ENCODE results near the gene OR52E5.

The OR52E5 gene

GRCh38 chr11:5892908-5893307, at the start of gene OR52E5:
Gene OR52E5 (plus strand): TSS chr11:5893208. CDS start chr11:5900777, 7,569 bp downstream.
- no peak for DNase-seq (ENCODE audit: low read depth in 2 of 2)

DNA sequence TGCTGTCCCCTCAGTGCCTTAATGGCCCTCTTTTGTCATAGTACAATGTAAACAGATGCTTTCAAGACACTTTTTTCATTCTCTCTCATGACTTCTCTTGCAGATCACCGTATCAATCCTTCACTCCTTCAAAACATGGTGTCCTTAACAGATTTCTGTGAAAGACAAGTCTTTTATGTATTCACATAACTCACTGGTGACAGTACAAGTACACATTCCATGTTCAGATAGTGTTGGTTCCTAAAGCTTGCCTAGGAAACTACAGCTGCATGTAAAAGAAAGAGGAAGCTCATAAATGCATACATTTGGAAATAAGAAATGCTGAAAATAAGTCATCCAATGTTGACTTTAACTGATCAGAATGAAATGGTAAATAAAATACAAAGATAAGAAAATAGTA, 46.3 kb upstream of the OR52E5 start:
- DNase-seq (ENCODE audit: low read depth in 2 of 2): no peak

DNA sequence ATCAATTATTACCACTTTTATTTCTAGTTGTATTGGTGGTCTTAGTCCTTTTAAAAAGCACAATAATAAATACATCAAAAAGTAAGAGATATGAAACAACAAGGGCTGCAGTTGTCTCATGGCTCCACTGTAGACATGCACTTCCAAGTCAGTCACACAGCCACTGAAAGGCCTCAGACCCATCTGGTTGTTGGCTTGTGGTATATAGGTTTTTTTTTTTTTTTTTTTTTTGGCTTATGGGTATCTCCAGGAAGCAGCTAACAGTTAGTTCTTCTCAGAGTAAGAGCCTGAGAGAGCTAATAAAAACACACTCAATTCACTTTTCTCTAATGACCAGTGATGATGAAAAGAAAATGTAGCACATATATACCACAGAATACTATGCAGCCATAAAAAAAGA, 45.3 kb upstream of the OR52E5 start:
- no peak for DNase-seq (ENCODE audit: low read depth in 2 of 2)

DNA sequence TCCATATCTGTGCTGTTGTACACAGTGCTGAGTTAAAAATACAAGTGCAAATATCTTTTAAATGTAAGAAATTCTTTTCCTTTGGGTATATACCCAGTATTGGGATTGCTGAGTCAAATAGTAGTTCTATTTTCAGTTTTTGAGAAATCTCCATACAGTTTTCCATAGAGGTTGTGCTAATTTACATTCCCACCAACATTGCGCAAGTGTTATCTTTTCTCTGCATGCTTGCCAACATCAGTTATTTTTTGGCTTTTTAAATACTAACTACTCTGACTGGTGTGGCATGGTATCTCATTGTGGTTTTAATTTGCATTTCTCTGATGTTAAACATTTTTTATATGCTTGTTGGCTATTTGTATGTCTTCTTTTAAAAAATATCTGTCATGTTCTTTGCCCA, 42.0 kb upstream of the OR52E5 start:
- DNase-seq (ENCODE audit: low read depth in 2 of 2): no peak

DNA sequence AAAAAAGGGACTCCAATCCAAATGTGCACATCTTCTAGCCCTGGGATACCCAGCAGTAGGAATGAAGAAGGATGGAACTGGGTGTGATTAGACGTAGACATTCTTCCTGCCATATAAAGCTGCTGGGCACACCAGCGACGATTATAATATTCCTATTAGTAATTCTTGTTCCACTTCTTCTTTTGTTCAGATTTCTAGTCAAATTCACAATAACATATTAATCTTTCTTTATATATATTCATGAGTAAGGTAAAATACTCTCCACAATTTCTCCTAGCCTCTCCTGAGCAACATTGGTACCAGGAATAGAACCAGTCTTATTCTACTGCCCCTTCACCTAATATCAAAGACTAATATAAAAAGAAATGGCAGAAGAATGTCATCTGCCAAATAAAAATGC, 35.4 kb upstream of the OR52E5 start, which contains the start of gene OR52E8:
TSS of gene OR52E8 (minus strand) at position 101 of the 400 bp plus-strand sequence. CDS start at position 101, 0 bp downstream.
- no peak for DNase-seq (ENCODE audit: low read depth in 2 of 2)

DNA sequence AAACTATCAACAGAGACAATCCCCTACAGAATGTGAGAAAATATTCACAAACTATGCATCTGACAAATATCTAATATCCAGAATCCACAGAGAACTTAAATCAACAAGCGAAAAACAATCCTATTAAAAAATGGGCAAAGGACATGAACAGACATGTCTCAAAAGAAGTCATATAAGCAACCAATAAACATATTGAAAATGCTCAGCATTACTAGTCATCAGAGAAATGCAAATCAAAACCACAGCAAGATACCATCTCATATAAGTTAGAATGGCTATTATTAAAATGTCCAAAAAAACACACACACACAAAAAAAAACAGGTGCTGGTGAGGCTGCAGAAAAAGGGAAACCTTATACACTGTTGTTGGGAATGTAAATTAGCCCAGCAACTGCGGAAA, 27.2 kb upstream of the OR52E5 start:
- no peak for DNase-seq (ENCODE audit: low read depth in 2 of 2)

GRCh38 chr11:5878564-5878963, 14.4 kb upstream of the OR52E5 start:
- no peak for DNase-seq (ENCODE audit: low read depth in 2 of 2)

DNA sequence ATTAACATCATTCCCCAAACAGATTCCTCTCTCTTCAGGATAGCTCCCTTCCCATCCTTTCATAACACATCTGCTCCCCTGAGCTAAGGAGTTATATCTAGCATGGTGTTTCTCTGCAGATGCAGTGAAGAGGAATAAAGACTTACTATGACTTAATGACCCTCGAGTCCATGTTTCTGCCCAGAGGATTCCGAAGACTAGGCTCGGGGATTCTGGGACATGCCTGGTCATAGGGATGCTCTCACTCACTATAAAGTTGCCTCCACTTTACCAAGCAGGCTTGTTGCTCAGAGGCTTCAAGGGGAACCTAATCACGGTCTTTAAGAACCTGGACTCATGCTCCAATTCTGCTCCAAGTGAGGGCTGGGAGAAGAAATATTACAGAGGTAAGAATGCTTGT, 12.7 kb upstream of the OR52E5 start, which contains the start of gene OR52E4:
TSS of gene OR52E4 (plus strand) at position 301 of the 400 bp plus-strand sequence. CDS start 3,664 bp downstream, outside the sequence.
- no peak for DNase-seq (ENCODE audit: low read depth in 2 of 2)

DNA sequence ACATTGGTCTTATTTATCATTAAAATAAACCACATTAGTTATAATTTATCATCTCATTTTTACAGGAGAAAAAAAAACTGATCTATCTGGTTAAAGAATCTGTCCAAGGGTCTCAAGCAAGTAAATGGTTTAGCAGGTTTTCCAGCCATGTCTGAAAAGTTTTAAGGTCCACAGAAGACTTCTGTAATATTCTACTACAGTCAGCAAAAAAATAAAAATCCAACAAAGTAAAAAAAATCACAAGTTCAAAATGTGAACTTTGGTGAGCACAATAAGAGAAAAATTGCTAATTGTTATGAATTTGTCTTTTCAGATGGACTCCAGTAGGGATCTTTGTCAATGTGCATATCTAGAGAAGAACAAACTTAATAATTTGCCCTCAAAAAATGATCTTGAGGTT, 11.3 kb upstream of the OR52E5 start:
- no peak for DNase-seq (ENCODE audit: low read depth in 2 of 2)

- DNase-seq (ENCODE audit: low read depth in 2 of 2): no peak
These were observed 5.8 kb upstream of the OR52E5 start for GRCh38 chr11:5887172-5887571.

DNA sequence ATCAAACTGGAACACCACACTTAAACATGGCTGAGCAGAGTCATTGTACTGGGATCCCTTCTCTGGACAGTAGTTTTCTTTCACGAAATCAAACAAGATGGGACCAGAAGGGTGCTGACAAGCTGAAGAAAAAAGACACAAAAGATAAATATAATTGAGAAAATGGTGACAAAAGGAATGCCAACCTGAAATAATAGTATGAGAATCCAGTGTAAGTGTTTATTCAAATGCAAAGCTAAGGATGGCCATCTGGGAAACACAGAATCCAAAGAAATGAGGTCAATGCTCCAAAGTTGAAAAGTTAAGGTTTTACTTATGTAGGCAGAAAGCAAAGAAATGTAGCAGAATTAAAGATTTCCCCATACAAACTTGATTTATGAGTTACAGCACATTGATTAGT, 5.3 kb upstream of the OR52E5 start:
- no peak for DNase-seq (ENCODE audit: low read depth in 2 of 2)

GRCh38 chr11:5891216-5891800, 1.7 kb upstream of the OR52E5 start:
- DNase-seq (ENCODE audit: low read depth in 2 of 2): no peak

DNA sequence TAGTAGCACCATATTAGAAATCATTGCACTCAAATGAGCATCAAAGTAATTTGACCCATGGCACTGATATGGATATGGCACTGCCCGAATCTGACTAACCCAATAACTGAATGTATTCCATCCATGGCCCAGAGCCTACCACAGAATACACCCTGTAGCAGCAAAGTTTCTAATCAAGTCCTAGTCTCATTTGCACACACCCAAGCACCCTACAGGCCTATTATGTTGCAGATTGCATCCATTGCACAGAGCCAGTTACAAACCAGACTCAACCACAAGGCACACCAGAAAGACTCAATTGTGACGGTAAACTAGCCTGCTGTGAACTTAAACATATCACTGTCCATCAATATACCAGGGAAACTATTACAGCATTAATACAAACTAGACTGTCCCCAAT, 6.5 kb downstream of the OR52E5 start:
- no peak for DNase-seq (ENCODE audit: low read depth in 2 of 2)

DNA sequence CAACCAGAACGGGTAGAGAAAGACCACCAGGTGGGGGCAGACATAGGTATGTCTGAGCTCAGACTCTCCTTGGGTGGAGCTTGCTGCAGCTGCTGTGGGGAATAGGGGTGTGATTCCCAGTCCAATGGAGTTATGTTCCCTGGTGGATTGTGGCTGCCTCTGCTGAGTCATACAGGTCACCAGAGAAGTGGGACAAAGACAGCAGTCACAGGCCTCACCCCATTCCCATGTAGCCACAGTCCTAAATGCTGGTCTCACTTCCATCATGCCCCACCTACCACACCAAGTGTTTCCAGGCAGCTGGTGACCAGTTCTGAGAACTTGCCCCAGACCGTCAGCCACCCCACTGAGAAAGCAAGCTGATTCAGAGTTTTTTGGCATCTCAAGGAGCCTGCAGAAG, 17.5 kb downstream of the OR52E5 start:
- no peak for DNase-seq (ENCODE audit: low read depth in 2 of 2)

- no peak for DNase-seq (ENCODE audit: low read depth in 2 of 2)
These were observed 29.9 kb downstream of the OR52E5 start for GRCh38 chr11:5922749-5923426.

DNA sequence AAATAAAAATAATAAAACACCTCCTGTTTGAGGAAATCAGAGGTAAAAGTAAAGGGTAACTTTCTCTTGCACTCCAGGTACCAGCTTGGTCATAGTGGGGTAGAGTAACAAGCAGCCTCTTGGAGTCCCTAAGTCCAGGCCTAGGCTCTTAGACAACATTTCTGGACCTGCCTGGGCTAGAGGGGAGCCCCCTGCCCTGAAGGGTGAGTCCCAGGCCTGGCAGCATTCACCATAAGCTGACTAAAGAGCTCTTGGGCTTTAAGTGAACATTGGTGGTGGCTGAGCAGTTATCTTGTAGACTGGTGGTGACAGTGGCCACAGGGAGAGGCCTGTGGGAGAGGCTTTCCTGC, 30.4 kb downstream of the OR52E5 start:
- no peak for DNase-seq (ENCODE audit: low read depth in 2 of 2)

DNA sequence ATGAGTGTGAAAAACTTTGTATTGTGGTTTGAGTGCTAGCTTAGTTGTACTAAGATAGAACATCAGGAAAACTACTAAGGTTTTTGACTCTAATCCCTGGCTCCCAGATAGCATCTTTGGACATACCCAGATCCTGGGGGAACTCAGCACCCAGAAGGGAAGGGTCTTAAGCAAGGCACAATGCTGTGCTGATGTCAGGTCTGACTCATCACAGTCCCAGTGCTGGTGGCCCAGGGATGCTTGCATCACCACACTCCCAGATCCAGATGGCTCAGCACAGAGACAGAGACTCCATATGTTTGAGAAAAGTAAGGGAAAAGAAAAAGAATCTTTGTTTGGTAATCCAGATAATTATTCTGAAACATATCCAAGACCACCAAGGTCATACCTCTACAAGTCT, 30.8 kb downstream of the OR52E5 start:
- DNase-seq (ENCODE audit: low read depth in 2 of 2): no peak

- no peak for DNase-seq (ENCODE audit: low read depth in 2 of 2)
These were observed 35.3 kb downstream of the OR52E5 start for GRCh38 chr11:5928271-5928670.

DNA sequence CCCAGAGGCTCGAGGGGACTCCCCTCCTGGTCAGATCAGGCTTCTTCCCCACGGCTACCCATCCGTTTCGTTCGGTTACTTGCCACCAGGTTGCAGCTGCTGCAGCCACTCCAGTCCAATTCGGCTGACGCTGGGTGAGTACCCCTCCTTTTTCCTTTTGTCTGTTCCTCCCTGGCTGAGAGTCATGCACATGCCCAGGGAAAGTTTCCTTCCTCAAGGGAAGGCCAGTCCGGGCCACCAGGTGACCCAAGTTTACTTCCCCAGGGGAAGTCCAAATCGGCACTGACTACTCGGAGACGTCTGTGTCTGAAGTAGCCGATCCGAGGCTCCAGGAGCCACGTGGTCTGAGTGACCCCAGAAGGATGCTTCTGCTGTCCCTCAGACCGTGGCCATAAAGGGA, 35.8 kb downstream of the OR52E5 start:
- DNase-seq (ENCODE audit: low read depth in 2 of 2): no peak

DNA sequence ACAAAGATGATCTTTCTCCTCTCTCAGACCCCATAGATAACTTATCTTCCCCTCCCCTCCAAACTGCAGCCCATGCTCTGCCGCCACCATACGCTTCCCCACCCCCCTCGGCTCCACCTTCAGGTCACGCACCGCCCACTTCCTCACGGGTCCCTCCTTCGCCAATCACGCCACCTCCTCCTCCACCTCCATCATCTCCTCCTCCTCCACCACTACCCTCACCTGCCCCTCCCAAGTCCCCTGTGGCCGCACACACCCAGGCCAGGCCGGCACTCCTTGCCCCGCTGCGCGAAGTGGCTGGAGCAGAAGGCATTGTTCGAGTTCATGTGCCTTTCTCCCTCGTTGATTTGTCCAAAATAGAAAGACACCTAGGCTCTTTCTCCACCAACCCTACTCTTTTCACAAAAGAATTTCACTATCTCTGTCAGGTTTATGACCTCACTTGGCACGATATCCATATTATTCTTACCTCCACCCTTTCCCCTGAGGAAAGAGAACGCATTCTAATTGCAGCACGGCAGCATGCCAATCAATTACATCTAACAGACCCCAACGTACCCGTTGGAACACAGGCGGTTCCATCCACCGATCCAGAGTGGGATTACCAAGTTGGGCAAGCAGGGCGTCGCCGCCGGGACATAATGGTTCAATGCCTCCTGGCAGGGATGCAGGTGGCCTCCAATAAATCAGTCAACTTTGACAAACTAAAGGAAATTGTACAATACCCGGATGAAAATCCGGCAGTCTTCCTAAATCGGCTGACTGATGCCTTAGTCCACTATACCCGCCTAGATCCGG, 36.8 kb downstream of the OR52E5 start:
- DNase-seq (ENCODE audit: low read depth in 2 of 2): no peak

DNA sequence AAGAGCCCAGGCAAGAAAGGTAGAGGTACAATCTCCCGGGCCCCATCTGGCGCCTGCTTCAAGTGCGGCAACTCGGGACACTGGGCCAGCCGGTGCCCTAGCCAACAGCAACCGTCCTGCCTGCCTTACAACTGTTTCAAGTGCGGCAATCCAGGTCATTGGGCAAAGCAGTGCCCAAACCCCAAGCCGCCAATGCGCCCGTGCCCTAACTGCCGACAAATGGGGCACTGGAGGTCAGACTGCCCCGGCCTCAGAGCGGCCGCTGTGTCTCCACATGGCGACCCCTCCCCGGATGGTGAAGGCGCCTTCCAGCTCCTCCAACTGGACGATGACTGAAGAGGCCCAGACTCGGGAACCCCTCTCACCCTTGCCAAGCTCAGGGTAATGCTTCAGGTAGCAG, 37.6 kb downstream of the OR52E5 start:
- DNase-seq (ENCODE audit: low read depth in 2 of 2): no peak

GRCh38 chr11:5931061-5931460, 38.1 kb downstream of the OR52E5 start:
- DNase-seq (ENCODE audit: low read depth in 2 of 2): no peak

DNA sequence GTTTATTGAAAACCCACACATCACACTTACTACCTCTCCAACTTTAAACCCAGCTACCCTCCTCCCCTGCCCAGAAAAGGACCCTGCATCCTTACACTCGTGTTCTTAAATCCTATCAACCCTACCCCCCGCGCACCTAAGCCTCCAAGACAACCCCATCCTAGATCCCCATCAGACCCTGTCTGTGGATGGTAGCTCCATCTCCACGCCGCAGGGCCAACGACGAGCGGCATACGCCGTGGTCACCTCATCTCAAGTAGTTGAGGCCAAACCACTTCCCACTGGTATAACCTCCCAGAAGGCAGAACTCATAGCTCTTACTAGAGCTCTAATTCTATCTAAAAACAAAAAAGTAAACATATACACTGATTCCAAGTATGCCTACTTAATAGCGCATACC, 39.7 kb downstream of the OR52E5 start:
- no peak for DNase-seq (ENCODE audit: low read depth in 2 of 2)
